GM18873 (cell line): Measurements from ENCODE around the gene ANKRD39.
"Not testable (repeated sequence)": the region's sequence is repeated elsewhere in the genome, so short reads cannot be mapped to it uniquely, and the experiment has no call there.

ENCODE experiments used
- ATAC-seq: cut with Tn5 transposase; IDR thresholded peaks from one replicate; pipeline ENCODE4 v1.9.1; 2021; ENCODE audit warnings: mild to moderate bottlenecking, moderate library complexity, moderate number of reproducible peaks; ENCODE audit not compliant: unreplicated experiment, low FRiP score

Gene ANKRD39, protein sequence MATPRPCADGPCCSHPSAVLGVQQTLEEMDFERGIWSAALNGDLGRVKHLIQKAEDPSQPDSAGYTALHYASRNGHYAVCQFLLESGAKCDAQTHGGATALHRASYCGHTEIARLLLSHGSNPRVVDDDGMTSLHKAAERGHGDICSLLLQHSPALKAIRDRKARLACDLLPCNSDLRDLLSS

DNA sequence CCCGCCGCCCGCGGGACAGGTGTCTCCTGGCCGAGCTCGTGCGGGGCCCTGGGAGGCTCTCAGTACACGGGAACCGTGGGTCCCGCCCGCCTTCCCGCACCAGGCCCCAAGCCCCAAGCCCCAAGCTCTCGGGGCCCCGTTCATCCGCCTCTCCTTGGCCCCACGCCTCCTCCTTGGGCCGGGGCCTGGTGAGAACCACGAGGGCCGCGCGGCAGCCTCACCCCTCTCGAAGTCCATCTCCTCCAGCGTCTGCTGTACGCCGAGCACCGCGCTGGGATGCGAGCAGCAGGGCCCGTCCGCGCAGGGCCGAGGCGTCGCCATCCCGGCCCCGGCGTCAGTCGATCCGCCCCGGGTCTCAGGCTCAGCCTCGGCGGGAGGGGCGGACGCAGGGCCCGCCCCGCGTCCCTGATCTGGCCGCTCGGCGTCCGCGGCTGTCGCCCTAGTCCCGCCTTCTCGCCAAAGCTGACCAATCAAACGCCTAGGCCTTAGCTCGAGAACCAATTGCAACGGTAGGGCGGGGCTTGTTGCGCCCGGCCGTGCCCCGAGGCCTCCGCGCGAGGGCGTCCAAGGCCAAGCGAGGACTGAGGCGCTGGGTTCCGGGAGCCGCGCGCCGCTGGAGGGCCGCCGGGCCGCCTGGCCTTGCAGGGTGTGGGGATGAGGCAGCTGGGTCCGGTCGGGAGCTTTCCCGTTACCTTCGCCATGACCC is at the start of gene ANKRD39:
Gene ANKRD39, minus strand, starts transcription at position 350 of the 706 bp plus-strand sequence. Its CDS starts 29 bp downstream, at position 321.
- ATAC-seq = peak; percentile 91

- ATAC-seq = no peak
Observed at GRCh38 chr2:96906729-96907114, 48.9 kb upstream of the ANKRD39 start.

DNA sequence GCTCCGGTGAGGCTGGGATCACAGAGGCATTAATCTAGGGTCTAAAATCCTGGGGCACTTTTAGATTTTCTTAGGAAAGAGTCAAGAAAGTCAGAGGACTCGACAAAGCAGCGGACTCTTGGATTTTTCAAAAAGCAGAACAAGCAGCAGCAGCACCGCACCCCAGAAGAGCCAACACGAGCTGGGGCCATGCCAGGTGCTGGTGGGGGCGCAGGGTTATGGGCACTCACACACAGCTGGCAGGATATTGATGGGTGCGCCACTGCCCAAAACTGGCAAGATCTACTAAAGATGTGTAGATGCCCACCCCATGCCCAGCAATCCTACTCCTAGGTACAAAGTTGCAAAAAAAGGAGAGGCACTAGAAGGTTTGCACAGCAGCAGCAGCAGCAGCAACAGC is 46.0 kb upstream of the ANKRD39 start:
- no peak for ATAC-seq

GRCh38 chr2:96903318-96903717 is 45.5 kb upstream of the ANKRD39 start:
- ATAC-seq = no peak

DNA sequence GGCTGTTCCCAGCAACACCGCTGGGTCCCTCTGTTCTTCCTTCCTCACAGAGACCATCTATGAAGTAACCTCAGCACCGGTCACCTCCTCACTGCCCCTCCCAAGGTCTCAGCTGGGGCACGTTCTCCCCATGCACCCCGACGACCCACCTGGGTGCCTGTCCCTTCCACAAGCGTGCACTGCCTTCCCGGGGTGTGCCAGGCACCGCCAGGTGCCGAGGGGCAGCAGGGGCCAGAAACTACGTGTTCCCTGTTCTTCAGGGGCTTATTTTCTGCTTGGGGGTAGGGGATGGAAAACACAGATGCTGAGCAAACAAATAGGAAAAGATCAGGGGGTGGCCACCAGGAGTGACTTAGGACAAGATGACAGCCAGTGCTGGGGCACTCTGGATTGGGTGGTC is 42.4 kb upstream of the ANKRD39 start:
- ATAC-seq = no peak

DNA sequence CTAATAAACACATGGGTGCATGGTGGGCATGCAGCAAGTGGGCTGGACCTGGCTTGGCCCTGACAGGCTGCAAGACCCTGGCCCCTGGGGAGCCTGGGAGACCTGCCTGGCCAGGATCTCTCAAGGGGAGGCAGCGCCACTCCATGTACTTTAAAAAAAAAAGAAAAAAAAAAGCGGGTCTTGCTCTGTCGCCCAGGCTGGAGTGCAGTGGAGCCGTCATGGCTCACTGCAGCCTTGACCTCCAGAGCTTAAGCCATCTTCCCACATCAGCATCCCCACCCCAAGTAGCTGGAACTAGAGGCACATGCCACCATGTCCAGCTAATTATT is 41.6 kb upstream of the ANKRD39 start:
- ATAC-seq = no peak

DNA sequence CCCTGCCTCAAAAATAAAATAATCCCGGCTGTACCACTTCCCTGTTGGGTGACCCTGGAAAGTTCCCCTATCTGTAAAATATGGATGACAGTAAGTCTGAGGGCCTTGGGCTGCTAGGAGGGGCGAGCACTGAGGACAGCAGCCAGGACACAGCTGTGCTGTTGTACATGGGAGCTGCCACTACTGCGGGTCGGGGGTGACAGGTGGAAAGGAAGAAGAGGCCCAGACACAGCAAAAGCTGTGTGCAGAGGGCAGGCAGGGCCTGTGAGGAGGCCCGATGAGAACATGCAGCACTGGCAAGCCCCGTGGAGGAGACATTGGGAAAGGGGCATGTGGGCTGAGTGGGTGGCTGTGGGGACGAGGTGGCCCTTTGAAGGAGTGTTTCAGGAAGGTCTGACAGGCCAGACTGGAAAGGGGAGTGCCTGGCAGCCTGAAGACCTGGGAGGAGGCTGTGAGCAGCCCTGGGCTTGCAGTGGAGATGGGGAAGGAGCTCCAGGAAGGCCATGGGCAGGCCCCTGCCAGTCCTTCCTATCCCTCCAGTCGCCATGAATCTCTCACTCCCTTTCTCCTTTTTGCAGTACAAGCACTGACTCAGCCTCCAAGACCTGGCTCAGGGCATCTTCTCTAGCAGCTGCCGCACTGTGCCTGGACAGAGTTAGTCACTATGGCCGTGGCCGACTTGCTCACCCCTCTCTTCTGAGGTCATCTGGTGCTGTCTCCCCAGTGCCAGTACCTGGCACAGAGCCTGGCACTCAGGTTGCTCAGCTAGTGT is 41.0 kb upstream of the ANKRD39 start:
- no peak for ATAC-seq

DNA sequence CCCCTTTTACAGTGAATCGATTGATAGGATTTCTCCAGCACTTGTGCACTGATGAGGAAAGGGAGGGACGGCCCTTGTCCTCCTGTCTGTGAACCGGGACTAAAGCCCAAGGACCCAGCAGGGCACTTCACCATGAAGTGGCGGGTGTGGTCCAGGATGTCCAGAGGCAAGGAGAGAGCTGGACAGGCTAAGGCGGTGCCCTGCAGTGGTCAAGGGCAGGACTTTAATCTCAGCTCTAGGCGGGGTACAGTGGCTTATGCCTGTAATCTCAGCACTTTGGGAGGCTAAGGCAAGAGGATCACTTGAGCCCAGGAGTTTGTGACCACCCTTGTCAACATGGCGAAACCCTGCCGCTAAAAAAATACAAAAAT is 40.3 kb upstream of the ANKRD39 start:
- no peak for ATAC-seq

DNA sequence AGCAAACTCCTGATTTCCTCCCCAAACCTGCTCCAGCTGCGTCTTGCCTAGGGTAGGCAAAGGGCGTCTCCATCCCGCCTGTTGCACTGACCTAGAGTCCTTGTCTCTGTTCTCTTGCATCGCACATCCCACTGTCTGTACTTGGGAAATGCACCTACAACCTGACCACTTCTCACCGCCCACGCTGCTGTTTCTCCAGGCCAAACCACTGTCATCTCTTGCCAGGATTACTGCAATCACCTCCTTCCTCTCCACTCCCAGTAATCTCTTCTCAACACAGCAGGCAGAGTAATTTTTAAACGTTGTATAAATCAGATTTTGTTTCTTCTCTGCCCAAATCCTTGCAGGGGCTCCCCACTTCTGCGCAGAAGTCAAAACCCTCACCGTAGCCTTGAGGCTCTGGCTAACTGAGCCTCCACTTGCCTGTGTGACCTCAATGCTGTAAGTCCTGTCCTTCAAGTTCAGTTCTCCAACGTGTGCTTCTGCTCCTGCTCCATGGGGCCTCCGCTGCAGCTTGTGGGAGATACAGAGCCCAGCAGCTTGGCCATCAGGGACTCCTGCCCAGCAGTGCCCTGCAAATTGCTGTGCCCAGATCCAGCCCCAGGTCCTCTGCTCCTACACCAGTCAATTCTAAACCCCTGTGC is 39.8 kb upstream of the ANKRD39 start:
- no peak for ATAC-seq

DNA sequence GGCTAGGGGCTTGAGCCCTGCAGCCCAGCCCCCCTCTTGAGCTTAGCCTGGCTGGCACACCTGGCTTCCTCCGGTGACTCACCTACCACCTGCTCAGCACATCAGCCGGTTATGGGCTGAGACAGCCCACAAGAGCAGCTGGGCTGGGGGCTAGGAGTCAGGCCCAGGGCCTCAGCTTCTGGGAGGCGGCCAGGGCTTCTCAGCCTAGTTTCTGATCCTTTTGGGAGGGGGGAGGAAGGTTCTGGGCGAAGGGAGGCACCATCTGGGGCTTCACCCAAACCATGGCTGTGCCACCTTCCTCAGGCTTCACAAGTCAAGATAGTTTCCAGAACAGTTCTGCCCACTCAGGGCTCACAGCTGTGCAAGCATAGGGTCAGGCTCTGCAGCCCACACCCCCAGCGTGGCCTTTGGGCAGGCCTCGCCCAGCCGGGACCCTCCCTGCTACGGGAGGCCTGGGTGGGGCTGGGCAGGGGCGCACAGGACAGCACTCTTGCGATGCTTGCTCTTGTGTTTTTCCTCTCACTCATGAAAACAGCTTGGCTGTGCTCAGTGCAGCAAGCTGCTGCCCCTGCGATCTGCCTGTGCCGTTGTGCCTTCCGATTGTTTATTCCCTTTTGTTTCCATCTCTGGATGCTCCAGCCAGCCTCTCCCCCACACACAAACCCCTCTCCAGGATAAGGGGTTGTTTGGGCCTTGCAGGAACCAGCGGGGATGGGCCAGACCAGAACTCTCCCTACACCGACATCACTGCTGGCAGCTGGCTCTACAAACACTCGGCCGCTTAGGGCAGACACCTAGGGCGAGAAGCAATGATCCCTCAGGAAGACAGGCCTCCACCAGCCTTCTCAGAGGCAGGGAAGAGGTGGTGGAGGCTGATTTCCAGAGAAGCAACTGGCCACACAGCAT is 38.2 kb upstream of the ANKRD39 start:
- ATAC-seq = no peak

GRCh38 chr2:96895032-96895745 is 37.4 kb upstream of the ANKRD39 start:
- ATAC-seq = no peak

GRCh38 chr2:96894151-96894531 is 36.3 kb upstream of the ANKRD39 start:
- ATAC-seq = no peak

GRCh38 chr2:96893289-96894150 is 35.7 kb upstream of the ANKRD39 start:
- ATAC-seq = no peak

- ATAC-seq = no peak
Observed at GRCh38 chr2:96891591-96892333, 33.9 kb upstream of the ANKRD39 start.

GRCh38 chr2:96890726-96891385 is 33.0 kb upstream of the ANKRD39 start:
- no peak for ATAC-seq

GRCh38 chr2:96890252-96890651 is 32.4 kb upstream of the ANKRD39 start:
- ATAC-seq = no peak

- not testable (repeated sequence) for ATAC-seq
Observed at GRCh38 chr2:96889502-96889901, 31.7 kb upstream of the ANKRD39 start.
